ENCODE measurements around the gene SUCLG2. TPM values are rescaled to one million over a fixed set of nuclear protein-coding genes. Genes with fewer than 3 reads are reported as not detected.

SUCLG2 gene
- total and polyA plus RNA-seq, 2 of the 4 experiments (the other 2 are of a cell fraction) = 26.8 to 34.6 TPM

- no peak overlapping the region for H2AK5ac ChIP-seq (ENCODE audit: low read depth, low read length)
- no peak overlapping the region for H3K18ac ChIP-seq (ENCODE audit: low read depth, low read length)
- no peak overlapping the region for H3K23ac ChIP-seq (ENCODE audit: low read depth, low read length)
- H2AFZ ChIP-seq (replicated peaks; ENCODE audit: low read length, poor library complexity) = no peak overlapping the region
- H3K36me3 ChIP-seq (ENCODE audit: control insufficient read depth, insufficient read depth, low read length) = no peaks in the 10 kb centered on the region
- no peak overlapping the region for H2BK15ac ChIP-seq (ENCODE audit: low read depth, low read length)
- no peak overlapping the region for H2BK5ac ChIP-seq (ENCODE audit: low read depth, low read length, poor library complexity, severe bottlenecking)
- H2BK20ac ChIP-seq (ENCODE audit: low read depth, low read length) = no peak overlapping the region
- no peak overlapping the region for H3K27ac ChIP-seq (ENCODE audit: insufficient read depth, low read length)
- H2BK120ac ChIP-seq (ENCODE audit: low read depth, low read length) = no peak overlapping the region
- H3K9me3 ChIP-seq (ENCODE audit: control insufficient read depth, insufficient read depth, low read length) = no peaks in the 10 kb centered on the region
- 0 out of 2 replicates have a peak, but pooled peaks cover 5% of the 10 kb centered on the region for H3K9me1 ChIP-seq (ENCODE audit: insufficient read depth, low read length)
- H2AK9ac ChIP-seq (replicated peaks; ENCODE audit: low read depth, low read length, poor library complexity) = no peak overlapping the region
- H3K9ac ChIP-seq (ENCODE audit: low read depth, low read length) = no peak overlapping the region
- WGBS, 2 experiments (ENCODE audit: extremely low coverage in 2 of 2, insufficient read length in 1 of 2) = 93% methylated on average over 11 of the region's 24 CpGs; no CpG with 5 or more reads in 1 of the 2 experiments
- H3K4me2 ChIP-seq (ENCODE audit: low read depth, low read length) = peak overlapping the region; percentile 95; the same call in 1 of the 2 replicates
- peaks cover 4% of the 10 kb centered on the region for H3K4me1 ChIP-seq (ENCODE audit: control insufficient read depth, insufficient read depth, low read length)
- H3K14ac ChIP-seq (replicated peaks; ENCODE audit: low read depth, low read length) = no peak overlapping the region
- H3K27me3 ChIP-seq (ENCODE audit: control insufficient read depth, insufficient read depth, low read length) = no peaks in the 10 kb centered on the region
- TF ChIP-seq RCOR1 (IDR thresholded peaks at IDR 0.05; ENCODE audit: insufficient replicate concordance, low read length) = no peak
- TF ChIP-seq RAD21 (IDR thresholded peaks at IDR 0.05; ENCODE audit: low read length) = no peak
- 0 out of 2 replicates have a peak, but pooled peaks have one; percentile 7 for TF ChIP-seq MAFK (IDR thresholded peaks at IDR 0.05; ENCODE audit: low read depth, low read length)
- in situ Hi-C loops (cut with MboI; ENCODE audit: low sequenced_read_pairs) (no loop called here), intact Hi-C loops (cut with micrococcal nuclease) (loop anchor here (2.0 kb wide), 1 partner anchor 127 kb away; no protein-coding TSS in a partner anchor), dilution Hi-C loops (cut with HindIII; ENCODE audit: low sequenced_read_pairs, unreplicated experiment) (no loop called here)
- no peak overlapping the region for H4K91ac ChIP-seq (ENCODE audit: insufficient read depth, low read depth, low read length)
- H4K20me1 ChIP-seq (ENCODE audit: insufficient read depth, low read length) = no peaks in the 10 kb centered on the region; the same call in 1 of the 2 replicates
- peak overlapping the region; percentile 97 to 98; a peak in 3 of 4 replicates for H4K8ac ChIP-seq (ENCODE audit: low read depth in 2 of 2, low read length in 2 of 2)
- POLR2A ChIA-PET (ENCODE audit: unreplicated experiment) = no interaction called here
- H4K5ac ChIP-seq (ENCODE audit: low read depth, low read length) = no peak overlapping the region
- peaks cover 3 to 23% of the 10 kb centered on the region in 2 experiments for H3K79me1 ChIP-seq (ENCODE audit: low read depth in 1 of 2, low read length in 2 of 2)
- ATAC-seq (ENCODE audit: low read depth) = no peak
- no peak for DNase-seq
- H3K4ac ChIP-seq (ENCODE audit: low read depth, low read length) = no peak overlapping the region
- CTCF ChIA-PET = no interaction called here
- H3K4me3 ChIP-seq (ENCODE audit: insufficient read depth, low read depth, low read length) = no peak overlapping the region
- BruUV-seq (replicated peaks) = no TSS peak
- H3K56ac ChIP-seq (ENCODE audit: extremely low read depth, insufficient read depth, low read length) = no peak overlapping the region
Observed at GRCh38 chr3:67655364-67656121, 1.1 kb upstream of the SUCLG2 start.

Measured in IMR-90 (cell line).